Left ventricle myocardium inferior (tissue), 1 donor: ENCODE measurements around the gene TEKT4. TPM values are rescaled to one million over a fixed set of nuclear protein-coding genes. Genes with fewer than 3 reads are reported as not detected.

ENCODE experiments used
- DNase-seq: peaks from one replicate; pipeline ENCODE4 v3.0.0-alpha.2; 2020
- H3K27ac ChIP-seq: fragments of 200-600 bp; replicated peaks from 2 replicates; pipeline ENCODE4 v1.8.0; 2021
- H3K27me3 ChIP-seq: fragments of 200-600 bp; 2 replicates; pipeline ENCODE4 v1.8.0; 2021; ENCODE audit warnings: low read depth
- H3K36me3 ChIP-seq: fragments of 200-600 bp; 2 replicates; pipeline ENCODE4 v1.8.0; 2021
- H3K4me1 ChIP-seq: fragments of 200-600 bp; 2 replicates; pipeline ENCODE4 v1.8.0; 2021
- H3K4me3 ChIP-seq: fragments of 200-600 bp; 2 replicates; pipeline ENCODE4 v1.8.0; 2021; ENCODE audit warnings: mild to moderate bottlenecking, moderate library complexity
- H3K9me3 ChIP-seq: fragments of 200-600 bp; replicated peaks from 2 replicates; pipeline ENCODE4 v1.8.0; 2021
- CTCF ChIP-seq: fragments of 200-600 bp; IDR thresholded peaks from 2 replicates; pipeline ENCODE4 v1.8.0; 2021; ENCODE audit warnings: antibody characterized with exemption, mild to moderate bottlenecking, borderline replicate concordance
- intact Hi-C: fragments of 100-400 bp; cut with micrococcal nuclease; formaldehyde crosslinking; loops from one replicate; pipeline ENCODE4 v1.11.0; 2022
- total RNA-seq: library from RNA; stranded (reverse); fragmentation: NEBNext Ultra II Directional; extraction: Animal tissue kit (Norgen Biotek cat#: 25700); gene quantifications from one replicate; pipeline ENCODE4 v1.2.1, GENCODE V29; 2021
- donor health status: DM: no; HTN: yes; CAD: no; lungs with severe emphysema.

Gene TEKT4
- total RNA-seq, 1 donor from 2014 or later: not detected

- Histone ChIP-seq H3K27ac (no peak overlapping the region), H3K36me3 (no peaks in the 10 kb centered on the region), H3K4me1 (no peaks in the 10 kb centered on the region), H3K4me3 (no peak overlapping the region), H3K27me3 (peaks cover 86% of the 10 kb centered on the region), H3K9me3 (no peaks in the 10 kb centered on the region)
- no peak for TF ChIP-seq CTCF
- intact Hi-C loops: no loop called here
- DNase-seq: peak; percentile 7
Observed at GRCh38 chr2:94873362-94874276, 2.4 kb downstream of the TEKT4 start.

GRCh38 chr2:94874277-94874997 is 3.2 kb downstream of the TEKT4 start:
- peak; percentile 25 for DNase-seq
- intact Hi-C loops: no loop called here
- TF ChIP-seq CTCF: peak; percentile 64

GRCh38 chr2:94875064-94875819 is 4.0 kb downstream of the TEKT4 start:
- H3K9me3 ChIP-seq: no peaks in the 10 kb centered on the region
- H3K27ac ChIP-seq: no peak overlapping the region
- no peaks in the 10 kb centered on the region for H3K36me3 ChIP-seq
- H3K4me3 ChIP-seq: no peak overlapping the region
- no peak for TF ChIP-seq CTCF
- peaks cover 88% of the 10 kb centered on the region for H3K27me3 ChIP-seq
- H3K4me1 ChIP-seq: no peaks in the 10 kb centered on the region
- intact Hi-C loops: no loop called here
- peak; percentile 7 for DNase-seq

More at GRCh38 chr2:94874277-94874997, 3.2 kb downstream of the TEKT4 start:
- H3K4me3 ChIP-seq: no peak overlapping the region
- H3K9me3 ChIP-seq: no peaks in the 10 kb centered on the region
- H3K4me1 ChIP-seq: no peaks in the 10 kb centered on the region
- peaks cover 88% of the 10 kb centered on the region for H3K27me3 ChIP-seq
- H3K27ac ChIP-seq: no peak overlapping the region
- H3K36me3 ChIP-seq: no peaks in the 10 kb centered on the region

GRCh38 chr2:94875820-94876522 is 4.7 kb downstream of the TEKT4 start:
- intact Hi-C loops: no loop called here
- Histone ChIP-seq H3K4me1 (no peaks in the 10 kb centered on the region), H3K36me3 (no peaks in the 10 kb centered on the region), H3K9me3 (no peaks in the 10 kb centered on the region), H3K27me3 (peaks cover 88% of the 10 kb centered on the region), H3K27ac (no peak overlapping the region), H3K4me3 (no peak overlapping the region)
- no peak for TF ChIP-seq CTCF
- DNase-seq: no peak

GRCh38 chr2:94876523-94876863 is 5.3 kb downstream of the TEKT4 start:
- no peak for TF ChIP-seq CTCF
- Histone ChIP-seq H3K9me3 (no peaks in the 10 kb centered on the region), H3K27ac (no peak overlapping the region), H3K4me3 (no peak overlapping the region), H3K27me3 (peaks cover 85% of the 10 kb centered on the region), H3K36me3 (no peaks in the 10 kb centered on the region), H3K4me1 (no peaks in the 10 kb centered on the region)
- DNase-seq: no peak
- intact Hi-C loops: no loop called here
